Measurements from ENCODE around the gene OXA1L. TPM values are rescaled to one million over a fixed set of nuclear protein-coding genes. Genes with fewer than 3 reads are reported as not detected.
"Not testable (repeated sequence)": the region's sequence is repeated elsewhere in the genome, so short reads cannot be mapped to it uniquely, and the experiment has no call there.

Gene OXA1L
- total RNA-seq, 1 experiment from 2014 or later, result 146 TPM

GRCh38 chr14:22735096-22735495 is 31.4 kb upstream of the OXA1L start:
- TF ChIP-seq SRF (IDR thresholded peaks at IDR 0.05; ENCODE audit: low read depth), result no peak
- TF ChIP-seq CEBPB (IDR thresholded peaks at IDR 0.05; ENCODE audit: low read depth), result no peak
- TF ChIP-seq RAD21 (IDR thresholded peaks at IDR 0.05; ENCODE audit: low read depth), result no peak
- no peak for TF ChIP-seq FOSL1 (IDR thresholded peaks at IDR 0.05; ENCODE audit: low read depth)
- no peak for TF ChIP-seq TCF7L2 (IDR thresholded peaks at IDR 0.05; ENCODE audit: borderline replicate concordance, extremely low read depth, insufficient read depth, insufficient read length)
- TF ChIP-seq EGR1 (IDR thresholded peaks at IDR 0.05; ENCODE audit: low read depth), result no peak
- no peak for TF ChIP-seq MAX (IDR thresholded peaks at IDR 0.05)
- no peak for TF ChIP-seq YY1 (IDR thresholded peaks at IDR 0.05; ENCODE audit: extremely low read depth, insufficient replicate concordance, low read depth, low read length)
- TF ChIP-seq POLR2A (IDR thresholded peaks at IDR 0.05; ENCODE audit: borderline replicate concordance, extremely low read depth, insufficient read depth, insufficient read length), result no peak
- no peak for TF ChIP-seq ZNF274 (IDR thresholded peaks at IDR 0.05; ENCODE audit: low read depth, low read length)
- no peak for TF ChIP-seq CBX3 (IDR thresholded peaks at IDR 0.05; ENCODE audit: low read depth)
- ATAC-seq (no peak), DNase-seq (ENCODE audit: low read depth, low spot score) (no peak)
- Histone ChIP-seq H3K27ac (ENCODE audit: low read depth, low read length) (no peak overlapping the region), H3K4me2 (ENCODE audit: low read length) (no peak overlapping the region), H3K79me2 (ENCODE audit: insufficient read depth, low read length) (no peaks in the 10 kb centered on the region), H3K9me2 (ENCODE audit: insufficient read depth) (no peaks in the 10 kb centered on the region), H4K20me1 (ENCODE audit: insufficient read depth) (no peaks in the 10 kb centered on the region), H3K4me1 (ENCODE audit: control insufficient read depth in 1 of 2, insufficient read depth in 2 of 2, low read length in 2 of 2) (no peaks in the 10 kb centered on the region), H3K4me3 (replicated peaks in 1 of 2; ENCODE audit: low read depth in 1 of 2, low read length in 2 of 2) (no peak overlapping the region), H3K27me3 (ENCODE audit: insufficient read depth, low read length) (no peaks in the 10 kb centered on the region), H3K9me3 (ENCODE audit: control insufficient read depth in 1 of 2, insufficient read depth in 1 of 2, low read depth in 1 of 2, low read length in 2 of 2) (no peaks in the 10 kb centered on the region), H2AFZ (ENCODE audit: low read depth, low read length, poor library complexity, severe bottlenecking) (no peak overlapping the region), H3K9ac (ENCODE audit: low read length) (no peak overlapping the region), H3K36me3 (ENCODE audit: control insufficient read depth in 1 of 2, insufficient read depth in 2 of 2, low read length in 2 of 2) (no peaks in the 10 kb centered on the region)
- ChIA-PET CTCF (no interaction called here), POLR2A (no interaction called here), RAD21 (ENCODE audit: low non-redundant PET in 1 of 2, low total read pairs in 2 of 2, uncharacterized antibody in 2 of 2, unreplicated experiment in 2 of 2) (no interaction called here)
- BruUV-seq (replicated peaks), result no TSS peak
- intact Hi-C loops (cut with micrococcal nuclease), result no loop called here

GRCh38 chr14:22736384-22736783 is 30.1 kb upstream of the OXA1L start:
- H3K4me3 ChIP-seq (replicated peaks in 1 of 2; ENCODE audit: low read depth in 1 of 2, low read length in 2 of 2); intact Hi-C loops (cut with micrococcal nuclease); H3K9me2 ChIP-seq (ENCODE audit: insufficient read depth); H3K36me3 ChIP-seq (ENCODE audit: control insufficient read depth in 1 of 2, insufficient read depth in 2 of 2, low read length in 2 of 2); H3K79me2 ChIP-seq (ENCODE audit: insufficient read depth, low read length); H3K27me3 ChIP-seq (ENCODE audit: insufficient read depth, low read length); BruUV-seq (replicated peaks); ATAC-seq; H3K9ac ChIP-seq (ENCODE audit: low read length); H3K4me2 ChIP-seq (ENCODE audit: low read length); DNase-seq (ENCODE audit: low read depth, low spot score); H2AFZ ChIP-seq (ENCODE audit: low read depth, low read length, poor library complexity, severe bottlenecking); H3K9me3 ChIP-seq (ENCODE audit: control insufficient read depth in 1 of 2, insufficient read depth in 1 of 2, low read depth in 1 of 2, low read length in 2 of 2); H3K27ac ChIP-seq (ENCODE audit: low read depth, low read length); POLR2A ChIA-PET; RAD21 ChIA-PET (ENCODE audit: low non-redundant PET in 1 of 2, low total read pairs in 2 of 2, uncharacterized antibody in 2 of 2, unreplicated experiment in 2 of 2); H3K4me1 ChIP-seq (ENCODE audit: control insufficient read depth in 1 of 2, insufficient read depth in 2 of 2, low read length in 2 of 2); H4K20me1 ChIP-seq (ENCODE audit: insufficient read depth): not testable (repeated sequence)
- CTCF ChIA-PET, result interaction anchor here (0.6 kb wide), 1 partner anchor 211 kb away, joined by 3 read pairs; no protein-coding TSS in a partner anchor
